Midbrain (tissue), 1 donor: ENCODE data around the gene EIF3A.
"Not testable (repeated sequence)": the region's sequence is repeated elsewhere in the genome, so short reads cannot be mapped to it uniquely, and the experiment has no call there.

Source experiments
- DNase-seq: peaks from one replicate; lab custom pipeline; 2025; lab: John Stamatoyannopoulos, UW

EIF3A gene

GRCh38 chr10:119080521-119081259 lies at the start of gene EIF3A:
TSS of gene EIF3A (minus strand) at chr10:119080817. CDS start at chr10:119080676, 141 bp downstream.
- peak; percentile 95 for DNase-seq

GRCh38 chr10:119129721-119130120 lies 49.1 kb upstream of the EIF3A start:
- DNase-seq = no peak

GRCh38 chr10:119125942-119126341 lies 45.3 kb upstream of the EIF3A start:
- DNase-seq = no peak

- no peak for DNase-seq
Observed at GRCh38 chr10:119120875-119121274, 40.3 kb upstream of the EIF3A start.

- DNase-seq = no peak
Observed at GRCh38 chr10:119120413-119120867, 39.8 kb upstream of the EIF3A start.

- no peak for DNase-seq
Observed at GRCh38 chr10:119119400-119119799, 38.8 kb upstream of the EIF3A start.

- no peak for DNase-seq
Observed at GRCh38 chr10:119118231-119118630, 37.6 kb upstream of the EIF3A start.

- no peak for DNase-seq
Observed at GRCh38 chr10:119116326-119116951, 35.8 kb upstream of the EIF3A start.

- DNase-seq = no peak
Observed at GRCh38 chr10:119115926-119116325, 35.3 kb upstream of the EIF3A start.

GRCh38 chr10:119113751-119114732 lies 33.4 kb upstream of the EIF3A start:
- DNase-seq = no peak

GRCh38 chr10:119112056-119112455 lies 31.4 kb upstream of the EIF3A start:
- DNase-seq = no peak

GRCh38 chr10:119107771-119108170 lies 27.2 kb upstream of the EIF3A start:
- not testable (repeated sequence) for DNase-seq

GRCh38 chr10:119107106-119107505 lies 26.5 kb upstream of the EIF3A start:
- DNase-seq = not testable (repeated sequence)

GRCh38 chr10:119105899-119106298 lies 25.3 kb upstream of the EIF3A start:
- not testable (repeated sequence) for DNase-seq

GRCh38 chr10:119105155-119105554 lies 24.5 kb upstream of the EIF3A start:
- DNase-seq = no peak

- peak; percentile 19 for DNase-seq
Observed at GRCh38 chr10:119104654-119105015, 24.0 kb upstream of the EIF3A start.

GRCh38 chr10:119103903-119104653 lies 23.5 kb upstream of the EIF3A start, which contains the start of gene DENND10:
TSS of gene DENND10 (plus strand) at chr10:119104113. CDS start at chr10:119104143, 30 bp downstream.
- DNase-seq = peak; percentile 86

- DNase-seq = no peak
Observed at GRCh38 chr10:119103241-119103902, 22.8 kb upstream of the EIF3A start.

- no peak for DNase-seq
Observed at GRCh38 chr10:119101366-119102098, 20.9 kb upstream of the EIF3A start.
